H7 (cell line): Measurements from ENCODE around the gene MESD. TPM values are rescaled to one million over a fixed set of nuclear protein-coding genes. Genes with fewer than 3 reads are reported as not detected.
"Not testable (repeated sequence)": the region's sequence is repeated elsewhere in the genome, so short reads cannot be mapped to it uniquely, and the experiment has no call there.

Source experiments
- DNase-seq: peaks from one replicate; pipeline ENCODE4 v3.0.0; 2012
- H3K27me3 ChIP-seq: 2 replicates; pipeline ENCODE4 v1.6.0; 2011; ENCODE audit warnings: mild to moderate bottlenecking, low read length; ENCODE audit not compliant: control insufficient read depth, insufficient read depth
- H3K36me3 ChIP-seq: replicated peaks from 2 replicates; pipeline ENCODE4 v1.5.1; 2011; ENCODE audit warnings: low read length; ENCODE audit not compliant: control insufficient read depth, insufficient read depth
- H3K4me3 ChIP-seq: 2 replicates; pipeline ENCODE4 v1.5.1; 2011; ENCODE audit warnings: low read depth, mild to moderate bottlenecking, control low read depth, low read length, moderate library complexity; ENCODE audit not compliant: insufficient read depth
- total RNA-seq: library from RNA; depleted of rRNA; stranded (reverse); fragments of >200 nt; shearing (Covaris generic); gene quantifications from 2 replicates; pipeline ENCODE4 v1.2.3, GENCODE V29; 2014

Gene MESD
- total RNA-seq, 1 experiment from 2014 or later = 24.0 TPM

GRCh38 chr15:80970018-80970657 is 19.5 kb downstream of the MESD start:
- Histone ChIP-seq H3K4me3 (no peak overlapping the region), H3K27me3 (no peaks in the 10 kb centered on the region), H3K36me3 (no peaks in the 10 kb centered on the region; the same call in 1 of the 2 replicates)
- DNase-seq = peak; percentile 53

GRCh38 chr15:80969316-80969715 is 20.3 kb downstream of the MESD start:
- H3K27me3 ChIP-seq = no peaks in the 10 kb centered on the region
- DNase-seq = no peak

DNA sequence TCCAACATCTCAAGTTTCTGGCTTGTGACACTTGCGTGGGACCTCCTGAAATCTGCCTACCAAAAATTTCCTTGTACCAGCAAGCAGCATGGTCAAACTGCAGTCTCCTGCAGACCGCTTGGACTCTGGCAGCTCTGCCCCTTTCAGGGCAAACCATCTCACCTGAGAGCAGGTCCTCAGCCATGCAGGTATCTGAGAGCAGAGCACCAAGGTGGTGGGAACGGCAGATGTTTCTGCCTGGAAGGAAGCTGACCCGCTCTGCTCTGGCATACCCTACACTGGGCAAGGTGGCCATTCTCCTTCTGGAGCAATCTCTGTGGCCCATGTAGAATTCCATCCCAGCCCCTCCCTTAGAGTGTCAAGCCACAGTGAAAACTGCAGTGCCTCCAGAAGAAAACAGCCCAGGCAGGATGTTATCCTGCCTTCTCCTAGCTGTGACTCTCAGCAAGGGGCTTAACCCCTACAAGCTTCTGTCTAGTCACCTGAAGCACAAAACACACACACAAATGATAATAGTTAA is 21.6 kb downstream of the MESD start:
- H3K27me3 ChIP-seq = no peaks in the 10 kb centered on the region
- no peak for DNase-seq
- H3K36me3 ChIP-seq = no peaks in the 10 kb centered on the region; the same call in 1 of the 2 replicates
- H3K4me3 ChIP-seq = no peak overlapping the region

More at GRCh38 chr15:80969316-80969715, 20.3 kb downstream of the MESD start:
- no peaks in the 10 kb centered on the region; the same call in 1 of the 2 replicates for H3K36me3 ChIP-seq
- H3K4me3 ChIP-seq = no peak overlapping the region

DNA sequence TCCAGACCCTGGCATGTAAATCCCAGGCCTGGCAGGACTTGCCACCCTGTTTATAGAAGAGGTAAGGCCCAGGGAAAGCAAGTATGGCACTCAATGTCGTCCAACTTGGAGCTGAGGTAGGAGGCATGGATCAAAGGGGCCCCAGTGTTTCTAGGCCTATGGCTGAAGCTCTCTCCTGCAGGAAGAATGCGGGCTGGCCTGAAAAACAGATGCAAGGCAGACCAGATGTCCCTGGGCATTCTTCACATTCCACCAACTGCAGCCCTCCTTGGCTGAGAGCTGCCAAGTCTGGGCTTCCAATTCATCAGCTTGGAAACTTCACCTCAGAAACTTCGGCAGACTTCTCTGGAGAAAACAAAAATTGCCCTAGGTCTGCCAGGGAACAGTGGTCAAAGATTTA is 22.2 kb downstream of the MESD start:
- no peaks in the 10 kb centered on the region for H3K27me3 ChIP-seq
- peak; percentile 56 for DNase-seq
- H3K36me3 ChIP-seq = no peaks in the 10 kb centered on the region; the same call in 1 of the 2 replicates
- H3K4me3 ChIP-seq = no peak overlapping the region

DNA sequence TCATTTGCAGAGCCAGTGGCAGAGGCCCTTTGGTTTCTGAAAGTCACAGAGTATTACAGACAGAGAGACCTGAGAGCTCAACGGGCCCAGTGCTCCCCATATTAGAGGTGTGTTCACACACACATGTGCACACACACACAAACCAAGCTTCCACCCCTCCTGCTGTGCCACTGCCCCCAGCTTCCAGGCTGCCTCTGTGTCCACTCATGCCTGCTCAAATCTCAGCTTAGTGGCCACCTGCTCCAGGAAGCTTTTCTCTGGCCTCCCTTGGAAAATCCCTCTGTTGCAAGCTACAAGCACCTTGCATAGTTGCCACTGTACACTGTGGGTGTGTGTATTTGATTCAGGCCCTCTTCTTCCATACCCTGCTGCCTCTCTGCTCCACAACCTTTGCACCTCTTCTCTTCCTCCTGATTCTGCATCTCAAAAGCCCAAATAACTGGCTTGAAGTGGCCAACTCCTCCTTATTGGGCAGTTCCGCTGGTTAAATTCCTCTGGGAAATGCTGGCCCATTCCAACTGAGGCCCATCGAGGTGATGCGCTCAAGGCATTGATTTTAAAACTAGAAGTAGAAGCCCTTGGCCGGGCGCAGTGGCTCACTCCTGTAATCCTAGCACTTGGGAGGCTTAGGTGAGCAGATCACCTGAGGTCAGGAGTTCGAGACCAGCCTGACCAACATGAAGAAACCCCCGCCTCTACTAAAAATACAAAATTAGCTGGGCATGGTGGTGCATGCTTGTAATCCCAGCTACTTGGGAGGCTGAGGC is 23.0 kb downstream of the MESD start:
- Histone ChIP-seq H3K27me3 (no peaks in the 10 kb centered on the region), H3K4me3 (no peak overlapping the region), H3K36me3 (no peaks in the 10 kb centered on the region; the same call in 1 of the 2 replicates)
- no peak for DNase-seq

- not testable (repeated sequence) for H3K4me3 ChIP-seq, H3K36me3 ChIP-seq, DNase-seq, H3K27me3 ChIP-seq
These were observed 24.2 kb downstream of the MESD start for GRCh38 chr15:80965454-80965853.

GRCh38 chr15:80958818-80959495 is 30.7 kb downstream of the MESD start:
- Histone ChIP-seq H3K27me3 (no peaks in the 10 kb centered on the region), H3K4me3 (no peak overlapping the region), H3K36me3 (no peaks in the 10 kb centered on the region; the same call in 1 of the 2 replicates)
- DNase-seq = no peak

DNA sequence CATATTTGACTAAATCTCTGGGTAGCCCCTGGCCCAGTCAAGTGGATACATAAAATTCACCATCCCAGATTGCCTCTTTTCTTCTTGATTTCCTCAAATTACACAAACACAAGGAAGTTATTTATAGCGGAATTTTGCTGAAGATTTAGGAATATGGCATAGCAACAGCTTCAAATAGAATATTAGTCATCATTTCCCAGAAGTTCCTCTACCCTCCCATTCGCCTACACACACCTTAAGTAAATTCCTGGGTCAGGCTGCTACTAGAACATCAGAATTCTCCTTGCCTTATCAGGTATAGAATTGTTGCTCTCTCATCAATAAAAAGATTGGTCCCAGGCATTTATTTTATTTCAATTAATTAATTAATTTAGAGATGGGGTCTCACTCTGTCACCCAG is 31.6 kb downstream of the MESD start:
- H3K27me3 ChIP-seq = no peaks in the 10 kb centered on the region
- H3K36me3 ChIP-seq = no peaks in the 10 kb centered on the region; the same call in 1 of the 2 replicates
- H3K4me3 ChIP-seq = no peak overlapping the region
- DNase-seq = no peak

GRCh38 chr15:80957556-80957955 is 32.1 kb downstream of the MESD start:
- Histone ChIP-seq H3K36me3 (no peaks in the 10 kb centered on the region; the same call in 1 of the 2 replicates), H3K27me3 (no peaks in the 10 kb centered on the region), H3K4me3 (no peak overlapping the region)
- no peak for DNase-seq

DNA sequence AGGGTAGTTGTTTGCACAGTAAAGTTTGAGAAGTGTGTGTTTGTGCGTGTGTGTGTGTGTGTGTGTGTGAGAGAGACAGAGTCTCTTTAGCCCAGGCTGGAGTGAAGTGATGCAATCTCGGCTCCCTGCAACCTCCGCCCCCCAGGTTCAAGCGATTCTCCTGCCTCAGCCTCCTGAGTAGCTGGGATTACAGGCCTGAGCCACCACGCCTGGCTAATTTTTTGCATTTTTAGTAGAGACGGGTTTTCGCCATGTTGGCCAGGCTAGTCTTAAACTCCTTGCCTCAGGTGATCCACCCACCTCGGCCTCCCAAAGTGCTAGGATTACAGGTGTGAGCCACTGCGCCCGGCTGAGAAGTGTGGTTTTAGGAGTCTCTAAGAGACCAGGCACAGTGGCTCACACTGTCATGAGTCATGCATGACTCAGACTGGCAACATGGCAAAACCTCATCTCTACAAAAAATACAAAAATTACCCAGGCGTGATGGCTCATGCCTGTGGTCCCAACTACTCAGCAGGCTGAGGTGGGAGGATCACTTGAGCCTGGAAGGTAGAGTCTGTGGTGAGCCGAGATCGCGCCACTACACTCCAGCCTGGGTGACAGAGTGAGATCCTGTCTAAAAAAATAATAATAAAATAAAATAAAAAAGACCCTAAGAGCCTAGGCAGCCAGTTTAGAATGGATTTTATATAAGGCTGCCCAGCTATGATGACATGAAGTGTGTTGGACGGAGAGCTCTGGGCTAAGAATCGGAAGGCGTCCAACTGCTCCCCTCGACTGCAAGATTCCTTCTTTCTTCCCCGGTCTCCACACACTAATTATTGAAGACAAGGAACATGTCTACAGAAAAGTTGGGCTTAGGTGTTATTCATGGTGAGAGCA is 33.8 kb downstream of the MESD start:
- not testable (repeated sequence) for H3K36me3 ChIP-seq, H3K4me3 ChIP-seq, H3K27me3 ChIP-seq, DNase-seq

GRCh38 chr15:80953953-80954778 is 35.5 kb downstream of the MESD start:
- peak; percentile 52 for DNase-seq
- Histone ChIP-seq H3K36me3 (peaks cover 3% of the 10 kb centered on the region), H3K27me3 (no peaks in the 10 kb centered on the region), H3K4me3 (no peak overlapping the region)

DNA sequence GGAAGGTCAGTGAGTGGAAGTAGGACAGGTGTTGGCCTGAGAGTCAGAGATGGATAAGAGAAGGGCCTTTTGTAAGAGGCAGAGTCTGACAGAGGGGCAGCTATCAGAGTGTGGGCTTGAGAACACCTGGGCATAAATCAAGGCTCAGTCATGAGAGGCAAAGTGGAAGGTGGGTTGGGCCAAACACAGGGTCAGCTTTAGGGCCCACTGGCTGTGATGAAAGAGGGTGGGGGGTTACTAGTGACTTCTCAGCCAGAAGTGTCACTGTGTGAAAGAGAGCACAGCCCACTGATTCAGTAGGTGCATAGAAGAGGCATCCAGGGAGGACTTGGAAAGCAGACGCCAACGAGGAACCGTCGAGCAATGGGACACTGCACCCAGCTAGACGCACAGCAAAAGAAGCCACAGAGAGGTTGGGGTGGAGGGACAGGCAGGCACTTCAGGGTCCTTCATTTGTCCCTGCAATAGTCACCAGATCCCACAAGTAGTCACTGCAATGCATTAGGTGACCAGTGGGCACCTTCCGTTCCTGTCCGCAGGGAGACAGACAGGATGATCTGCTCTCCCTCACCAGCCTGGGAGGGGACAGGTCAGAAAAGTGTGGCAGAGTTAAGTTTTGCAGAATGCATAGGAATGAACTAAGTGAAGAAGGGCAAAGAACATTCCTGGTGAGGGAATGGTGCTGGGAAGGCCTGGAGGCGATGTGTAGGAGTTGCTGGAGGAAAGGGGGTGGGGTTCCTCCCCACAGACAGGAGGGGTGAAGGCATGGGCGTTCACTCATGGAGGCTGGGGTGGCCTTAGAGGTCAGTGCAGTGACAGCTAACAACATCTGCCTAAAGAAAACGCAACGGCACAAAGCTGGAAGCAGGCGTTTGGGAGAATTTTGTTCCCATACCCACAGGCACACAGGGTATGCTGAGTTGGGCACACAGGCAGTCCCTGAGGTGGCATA is 36.3 kb downstream of the MESD start:
- no peaks in the 10 kb centered on the region for H3K27me3 ChIP-seq
- DNase-seq = no peak
- H3K4me3 ChIP-seq = no peak overlapping the region
- peaks cover 3% of the 10 kb centered on the region for H3K36me3 ChIP-seq
